GM13977 (cell line): Measurements from ENCODE around the gene TSC22D1.

Source experiments
- DNase-seq: peaks from one replicate; pipeline ENCODE4 v3.0.0; 2012; ENCODE audit warnings: low spot score
- CTCF ChIP-seq: IDR thresholded peaks from 2 replicates; pipeline ENCODE4 v1.5.1; 2012; ENCODE audit warnings: mild to moderate bottlenecking, control low read depth; ENCODE audit not compliant: insufficient read depth; ENCODE audit errors: extremely low read depth, missing control alignments
- in situ Hi-C: fragments of 300-500 bp; cut with MboI; formaldehyde crosslinking; loops from one replicate; pipeline ENCODE4 v1.12.0; 2022; ENCODE audit warnings: low sequenced_read_pairs, low pct_unique_long_range_greater_than_20kb, mixed read lengths, inconsistent platforms; ENCODE audit not compliant: unreplicated experiment

Gene TSC22D1

GRCh38 chr13:44541601-44542000 lies 34.5 kb downstream of the TSC22D1 start:
- DNase-seq, result no peak
- no peak for TF ChIP-seq CTCF
- in situ Hi-C loops, result no loop called here

DNA sequence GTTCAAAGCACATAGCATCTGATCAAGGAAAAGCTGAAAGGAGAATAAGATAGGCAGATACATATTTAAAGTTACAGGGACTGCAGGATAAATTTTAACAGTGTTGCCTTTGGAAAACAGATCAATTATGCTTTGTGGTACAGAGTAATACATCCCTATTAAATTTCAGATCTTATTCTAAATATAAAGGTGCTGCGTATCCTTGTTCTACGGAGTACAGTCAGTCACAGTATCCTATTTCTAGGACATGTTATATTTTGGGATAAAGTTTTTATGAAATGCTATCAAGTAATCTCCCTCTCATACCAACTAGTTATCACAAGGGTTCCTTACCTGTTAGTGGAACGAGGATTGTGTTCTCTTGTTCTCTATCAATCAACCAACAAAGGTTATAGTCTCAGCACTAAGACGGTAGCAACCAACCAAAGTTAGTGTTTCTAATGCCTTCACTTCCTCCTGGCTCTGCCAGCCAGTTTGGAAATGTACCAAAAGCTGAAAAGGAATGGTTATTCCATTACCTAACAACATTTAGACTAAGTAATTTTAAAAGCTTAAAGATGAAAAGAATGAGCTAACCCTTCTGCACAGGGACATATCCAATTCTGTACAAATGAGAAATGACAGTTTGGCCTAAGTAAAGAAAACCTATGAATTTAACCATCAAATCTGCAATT lies 35.2 kb downstream of the TSC22D1 start:
- no peak for TF ChIP-seq CTCF
- in situ Hi-C loops, result no loop called here
- no peak for DNase-seq

- in situ Hi-C loops, result no loop called here
- no peak for TF ChIP-seq CTCF
- no peak for DNase-seq
These were observed 38.9 kb downstream of the TSC22D1 start for GRCh38 chr13:44537248-44537647.

GRCh38 chr13:44523146-44524015 lies 52.7 kb downstream of the TSC22D1 start:
- in situ Hi-C loops, result no loop called here
- peak; percentile 19 for DNase-seq

DNA sequence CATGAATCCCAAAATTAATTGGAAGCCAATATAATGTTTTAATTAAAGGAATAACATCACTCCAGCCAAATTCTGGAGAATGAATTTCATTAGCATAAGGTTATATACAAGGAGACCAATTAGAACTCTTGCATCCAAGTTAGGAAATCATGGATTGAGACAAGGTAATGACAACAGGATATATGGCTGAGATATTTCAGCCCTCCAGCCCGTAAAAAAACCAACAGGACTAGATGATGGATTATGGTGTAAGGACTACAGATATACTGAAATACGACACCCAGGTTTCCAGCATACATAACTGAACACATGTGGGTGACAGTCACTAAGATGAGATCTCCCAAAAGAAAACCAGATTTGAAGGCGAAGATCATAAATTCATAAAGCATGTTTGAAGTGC lies 56.5 kb downstream of the TSC22D1 start:
- in situ Hi-C loops, result no loop called here
- TF ChIP-seq CTCF, result no peak
- DNase-seq, result no peak

More at GRCh38 chr13:44523146-44524015, 52.7 kb downstream of the TSC22D1 start:
- no peak for TF ChIP-seq CTCF

- in situ Hi-C loops, result no loop called here
- DNase-seq, result no peak
- TF ChIP-seq CTCF, result no peak
These were observed 59.4 kb downstream of the TSC22D1 start for GRCh38 chr13:44516771-44517170.
